Measurements from ENCODE around the gene ARAF. TPM values are rescaled to one million over a fixed set of nuclear protein-coding genes. Genes with fewer than 3 reads are reported as not detected.

ARAF gene
- total and polyA plus RNA-seq, 4 donors: 32.6 to 85.9 (median 47.0) TPM

DNA sequence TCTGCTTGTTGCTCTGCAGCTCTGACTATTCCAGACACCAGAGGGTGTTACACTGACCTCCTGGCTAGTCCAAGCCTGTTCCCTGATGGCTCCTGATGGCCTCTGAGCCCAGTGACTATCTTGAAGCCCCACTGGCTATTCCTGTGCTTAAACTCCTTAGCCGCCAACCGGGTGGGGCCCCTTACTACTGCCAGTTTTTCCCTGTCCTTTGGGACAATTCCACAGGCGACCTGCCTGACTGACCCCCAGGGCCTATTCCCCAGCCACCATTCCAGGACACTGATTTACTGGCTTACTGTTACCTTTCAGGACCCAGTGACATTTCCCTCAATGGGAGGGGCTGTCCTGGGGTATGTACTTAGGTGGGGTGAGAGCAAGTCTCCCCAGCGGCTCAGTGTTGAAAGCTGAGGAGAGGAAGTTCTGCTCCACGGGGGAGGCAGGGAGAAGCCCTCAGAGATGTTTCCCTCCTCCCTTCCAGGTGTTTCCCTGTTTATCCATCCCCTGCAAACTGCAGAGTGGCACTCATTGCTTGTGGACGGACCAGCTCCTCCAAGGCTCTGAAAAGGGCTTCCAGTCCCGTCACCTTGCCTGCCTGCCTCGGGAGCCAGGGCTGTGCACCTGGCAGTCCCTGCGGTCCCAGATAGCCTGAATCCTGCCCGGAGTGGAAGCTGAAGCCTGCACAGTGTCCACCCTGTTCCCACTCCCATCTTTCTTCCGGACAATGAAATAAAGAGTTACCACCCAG, 25.2 kb downstream of the ARAF start:
- Histone ChIP-seq H3K4me3 (no peak overlapping the region), H3K27ac (ENCODE audit: low read depth in 1 of 2, low read length in 1 of 2) (no peak overlapping the region), H3K36me3 (ENCODE audit: control insufficient read depth in 4 of 4, insufficient read depth in 4 of 4, low read length in 4 of 4) (peaks cover 0 to 4% (median 0%) of the 10 kb centered on the region in 4 donors), H3K4me1 (ENCODE audit: control insufficient read depth in 5 of 5, insufficient read depth in 5 of 5, low read length in 5 of 5) (peaks cover 0 to 11% (median 0%) of the 10 kb centered on the region in 5 donors), H3K9me3 (ENCODE audit: control insufficient read depth in 4 of 4, insufficient read depth in 3 of 4, low read length in 3 of 4) (no peaks in the 10 kb centered on the region), H3K9ac (ENCODE audit: insufficient read depth in 1 of 2, low read length in 2 of 2) (no peak overlapping the region), H3K27me3 (ENCODE audit: control insufficient read depth in 3 of 3, insufficient read depth in 3 of 3, low read length in 2 of 3) (no peaks in the 10 kb centered on the region)
- no peak for TF ChIP-seq CTCF (IDR thresholded peaks at IDR 0.05; ENCODE audit: control extremely low read depth, extremely low read depth)
- DNase-seq: no peak
- 67 to 78% methylated on average over 9 to 11 of the region's 11 CpGs for WGBS, 2 donors
- ATAC-seq (ENCODE audit: insufficient read depth, low FRiP score): no peak

GRCh38 chrX:47587091-47587891, 26.3 kb downstream of the ARAF start:
- Histone ChIP-seq H3K9ac (ENCODE audit: insufficient read depth in 1 of 2, low read length in 2 of 2) (no peak overlapping the region), H3K4me3 (no peak overlapping the region), H3K9me3 (ENCODE audit: control insufficient read depth in 4 of 4, insufficient read depth in 3 of 4, low read length in 3 of 4) (no peaks in the 10 kb centered on the region), H3K4me1 (ENCODE audit: control insufficient read depth in 5 of 5, insufficient read depth in 5 of 5, low read length in 5 of 5) (peaks cover 0 to 6% (median 0%) of the 10 kb centered on the region in 5 donors), H3K36me3 (ENCODE audit: control insufficient read depth in 4 of 4, insufficient read depth in 4 of 4, low read length in 4 of 4) (peaks cover 0 to 4% (median 0%) of the 10 kb centered on the region in 4 donors), H3K27ac (ENCODE audit: low read depth in 1 of 2, low read length in 1 of 2) (no peak overlapping the region), H3K27me3 (ENCODE audit: control insufficient read depth in 3 of 3, insufficient read depth in 3 of 3, low read length in 2 of 3) (no peaks in the 10 kb centered on the region)
- TF ChIP-seq CTCF (IDR thresholded peaks at IDR 0.05; ENCODE audit: control extremely low read depth, extremely low read depth): no peak
- DNase-seq (no peak), ATAC-seq (ENCODE audit: insufficient read depth, low FRiP score) (no peak)
- WGBS, 2 donors: 36 to 63% methylated on average over 4 of the region's 4 CpGs

DNA sequence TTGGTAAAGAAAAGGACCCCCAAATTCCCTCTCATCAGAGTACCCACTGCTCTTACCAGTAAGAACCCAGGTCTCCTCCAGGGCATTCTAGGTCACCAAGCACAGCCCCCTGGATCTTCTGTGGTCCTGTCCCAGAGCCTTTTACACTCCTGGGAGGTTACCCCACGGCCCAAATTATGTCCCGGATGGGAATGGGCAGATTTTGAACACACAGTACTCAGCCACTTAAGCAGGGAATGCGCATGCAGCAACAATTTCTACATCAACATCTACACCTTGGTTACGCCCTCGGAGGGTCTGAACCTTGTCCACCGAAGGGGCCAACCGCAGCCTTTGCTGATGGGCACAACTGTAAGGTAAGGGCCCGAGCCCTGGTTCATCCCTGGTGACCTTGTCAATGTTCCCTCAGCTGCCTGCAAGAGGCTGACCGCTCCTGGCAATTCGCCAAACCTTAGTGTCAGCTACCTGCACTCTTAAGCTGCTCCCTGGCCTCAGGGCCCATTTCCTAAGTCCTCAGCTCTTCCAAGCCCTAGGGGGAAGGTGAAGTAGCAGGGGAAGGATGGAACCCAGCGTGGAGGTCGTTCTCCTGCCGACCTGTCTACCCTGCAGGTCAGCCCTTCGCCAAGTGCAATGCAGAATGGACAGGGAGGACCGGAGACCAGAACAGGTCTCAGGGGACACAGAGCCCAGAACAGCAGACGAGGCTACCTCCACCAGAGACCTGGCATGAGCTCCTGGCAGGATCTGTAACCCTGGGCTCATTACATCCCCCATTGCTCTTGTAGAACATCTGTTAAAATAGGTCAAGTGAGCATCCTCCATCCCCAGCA, 27.1 kb downstream of the ARAF start:
- H3K36me3 ChIP-seq (ENCODE audit: control insufficient read depth in 4 of 4, insufficient read depth in 4 of 4, low read length in 4 of 4): peaks cover 0 to 4% (median 0%) of the 10 kb centered on the region in 4 donors
- WGBS, 2 donors: 80 to 87% methylated on average over 14 to 16 of the region's 16 CpGs
- no peak overlapping the region for H3K4me3 ChIP-seq
- H3K9me3 ChIP-seq (ENCODE audit: control insufficient read depth in 4 of 4, insufficient read depth in 3 of 4, low read length in 3 of 4): no peaks in the 10 kb centered on the region
- H3K27me3 ChIP-seq (ENCODE audit: control insufficient read depth in 3 of 3, insufficient read depth in 3 of 3, low read length in 2 of 3): no peaks in the 10 kb centered on the region
- no peak overlapping the region for H3K9ac ChIP-seq (ENCODE audit: insufficient read depth in 1 of 2, low read length in 2 of 2)
- no peak for TF ChIP-seq CTCF (IDR thresholded peaks at IDR 0.05; ENCODE audit: control extremely low read depth, extremely low read depth)
- DNase-seq (no peak), ATAC-seq (ENCODE audit: insufficient read depth, low FRiP score) (no peak)
- no peak overlapping the region for H3K27ac ChIP-seq (ENCODE audit: low read depth in 1 of 2, low read length in 1 of 2)
- H3K4me1 ChIP-seq (ENCODE audit: control insufficient read depth in 5 of 5, insufficient read depth in 5 of 5, low read length in 5 of 5): peaks cover 0 to 6% (median 0%) of the 10 kb centered on the region in 5 donors
